K562 (cell line): ENCODE measurements around the gene CPTP. TPM values are rescaled to one million over a fixed set of nuclear protein-coding genes. Genes with fewer than 3 reads are reported as not detected.
A peak's percentile ranks its signal among the peaks of the same experiment; 100 is the strongest.

Experiments
- CBX1 ChIP-seq: sonication (generic); IDR thresholded peaks from 2 replicates; pipeline ENCODE4 v1.6.1; 2016; ENCODE audit warnings: antibody characterized with exemption, low read depth, mild to moderate bottlenecking
- CCAR2 ChIP-seq: fragments of 200-400 bp; formaldehyde crosslinking; IDR thresholded peaks from 2 replicates; pipeline ENCODE4 v1.6.1; 2017; ENCODE audit warnings: mild to moderate bottlenecking, low read depth, low read length
- CLOCK ChIP-seq: fragments of 250-450 bp; sonication (Bioruptor Pico); IDR thresholded peaks from 2 replicates; pipeline ENCODE4 v1.4.0; 2020; ENCODE audit warnings: mild to moderate bottlenecking, moderate library complexity, borderline replicate concordance
- CTCF ChIP-seq, 3 experiments: IDR thresholded peaks in 2 of 3; conservative IDR thresholded peaks in 1 of 3; 2 replicates each; pipeline ENCODE4 v1.5.1; 2011 to 2012; ENCODE audit warnings: low read length in 3 of 3, mild to moderate bottlenecking in 3 of 3, control low read depth in 2 of 3, improper control_type of control experiment in 1 of 3, inconsistent platforms in 1 of 3, low read depth in 1 of 3, mixed read lengths in 1 of 3, moderate library complexity in 1 of 3; ENCODE audit not compliant: insufficient read depth in 2 of 3
- FOXA1 ChIP-seq: fragments of 450-650 bp; IDR thresholded peaks from 2 replicates; pipeline ENCODE4 v1.6.1; 2016; ENCODE audit warnings: mild to moderate bottlenecking, borderline replicate concordance
- FOXJ3 ChIP-seq: sonication (generic); formaldehyde crosslinking; IDR thresholded peaks from 2 replicates; pipeline ENCODE4 v1.4.0; 2020; ENCODE audit warnings: mild to moderate bottlenecking, missing genetic modification reagents
- FUS ChIP-seq: fragments of 200-400 bp; formaldehyde crosslinking; optimal IDR thresholded peaks from 2 replicates; pipeline ENCODE3; 2017; ENCODE audit warnings: low read depth, low read length
- HSF4 ChIP-seq: fragments of 250-450 bp; sonication (Bioruptor Pico); IDR thresholded peaks from 2 replicates; pipeline ENCODE4 v2.1.2; 2022; ENCODE audit warnings: mild to moderate bottlenecking, moderate library complexity, borderline replicate concordance
- ILK ChIP-seq: fragments of 450-650 bp; IDR thresholded peaks from 2 replicates; pipeline ENCODE4 v1.6.1; 2016; ENCODE audit warnings: missing genetic modification characterization, low read depth, mild to moderate bottlenecking, missing compliant biosample characterization, moderate library complexity, borderline replicate concordance
- KDM2B ChIP-seq: fragments of 250-450 bp; sonication (Bioruptor Pico); IDR thresholded peaks from 2 replicates; pipeline ENCODE4 v1.8.0; 2021; ENCODE audit warnings: mild to moderate bottlenecking, moderate library complexity
- POLR2G ChIP-seq: fragments of 200-400 bp; formaldehyde crosslinking; IDR thresholded peaks from 2 replicates; pipeline ENCODE4 v1.6.1; 2017; ENCODE audit warnings: low read depth, mild to moderate bottlenecking, antibody characterized with exemption, low read length, moderate library complexity
- POLR3A ChIP-seq: IDR thresholded peaks from 2 replicates; pipeline ENCODE4 v1.6.1; 2011; ENCODE audit warnings: borderline replicate concordance, mild to moderate bottlenecking, moderate library complexity; ENCODE audit not compliant: insufficient read length, insufficient read depth; ENCODE audit errors: extremely low read depth
- RFX1 ChIP-seq: fragments of 450-650 bp; IDR thresholded peaks from 2 replicates; pipeline ENCODE4 v1.6.1; 2016; ENCODE audit warnings: mild to moderate bottlenecking, moderate library complexity
- RNF219 ChIP-seq: fragments of 250-450 bp; sonication (Bioruptor Pico); IDR thresholded peaks from 2 replicates; pipeline ENCODE4 v1.5.0; 2022; ENCODE audit warnings: mild to moderate bottlenecking
- SOX6 ChIP-seq: fragments of 450-650 bp; IDR thresholded peaks from 2 replicates; pipeline ENCODE4 v1.6.1; 2014; ENCODE audit warnings: mild to moderate bottlenecking
- SREBF2 ChIP-seq: sonication (generic); formaldehyde crosslinking; IDR thresholded peaks from 2 replicates; pipeline ENCODE4 v1.4.0; 2020; ENCODE audit warnings: mild to moderate bottlenecking, missing genetic modification reagents
- TGIF2 ChIP-seq: sonication (generic); formaldehyde crosslinking; IDR thresholded peaks from 2 replicates; pipeline ENCODE4 v1.8.1; 2022; ENCODE audit warnings: mild to moderate bottlenecking, missing genetic modification reagents, moderate library complexity
- THRB ChIP-seq: fragments of 450-650 bp; formaldehyde crosslinking; conservative IDR thresholded peaks from 2 replicates; pipeline ENCODE4 v1.4.0; 2022; ENCODE audit warnings: mild to moderate bottlenecking, missing genetic modification characterization
- ZFP30 ChIP-seq: fragments of 250-450 bp; sonication (Bioruptor Pico); IDR thresholded peaks from 2 replicates; pipeline ENCODE4 v1.8.0; 2022; ENCODE audit warnings: moderate library complexity, mild to moderate bottlenecking, inconsistent platforms, borderline replicate concordance
- ZNF134 ChIP-seq: fragments of 250-450 bp; sonication (Bioruptor Pico); conservative IDR thresholded peaks from 2 replicates; pipeline ENCODE4 v1.4.0; 2020
- ZNF436 ChIP-seq: fragments of 250-450, 450-650 bp; sonication (Bioruptor Pico); formaldehyde crosslinking; IDR thresholded peaks from 2 replicates; pipeline ENCODE4 v1.7.0; 2020; ENCODE audit warnings: mild to moderate bottlenecking
- ZNF583 ChIP-seq: fragments of 250-450 bp; sonication (Bioruptor Pico); IDR thresholded peaks from 2 replicates; pipeline ENCODE4 v1.4.0; 2020
- polyA plus RNA-seq, 8 experiments: library from polyadenylated mRNA; depleted of rRNA in 4 of 8; stranded (reverse) in 5 of 8; unstranded in 3 of 8; fragments of >200 nt; fragmentation: Nextera tagmentation in 2 of 8; fragmentation: Illumina TruSeq in 1 of 8; extraction: Ambion mirVana in 2 of 8; extraction: Trizol in 1 of 8; gene quantifications; 2 replicates each; pipeline versions ENCODE4 v1.2.1 to v1.2.3, GENCODE V29; 2011 to 2014; ENCODE audit warnings: inconsistent platforms in 1 of 8, missing spikeins in 1 of 8
- total RNA-seq, 7 experiments: library from RNA; depleted of rRNA in 6 of 7; stranded (reverse); fragments of >200 nt in 6 of 7; fragmentation: Illumina TruSeq in 2 of 7; extraction: Trizol in 2 of 7; gene quantifications; 2 replicates each; pipeline versions ENCODE4 v1.2.1 to v1.2.3, GENCODE V29; 2011 to 2021; ENCODE audit warnings: low replicate concordance in 1 of 7

CPTP gene
- total and polyA plus RNA-seq, 9 of the 15 experiments (the other 6 are each of a cell fraction or from before 2014, with no cell fraction given): 0.11 to 25.8 (median 3.5) TPM

- peak; percentile 66 for TF ChIP-seq POLR2G
- no peak for TF ChIP-seq ZNF436 (CRISPR knock-in tag)
- no peak for TF ChIP-seq ILK
- no peak for TF ChIP-seq CBX1
- no peak for TF ChIP-seq ZFP30 (CRISPR knock-in tag)
- TF ChIP-seq CCAR2: no peak
- TF ChIP-seq CLOCK (CRISPR knock-in tag): no peak
- no peak for TF ChIP-seq FOXJ3 (CRISPR knock-in tag)
- TF ChIP-seq ZNF583 (CRISPR knock-in tag): 0 out of 2 replicates have a peak, but pooled peaks have one; percentile 36
- no peak for TF ChIP-seq SOX6
- TF ChIP-seq THRB (CRISPR knock-in tag): no peak
- TF ChIP-seq FUS: no peak
- TF ChIP-seq HSF4 (CRISPR knock-in tag): no peak
- no peak for TF ChIP-seq TGIF2 (CRISPR knock-in tag)
- no peak for TF ChIP-seq CTCF (IDR thresholded peaks at IDR 0.05 in 2 of 3, conservative IDR thresholded peaks at IDR 0.05 in 1 of 3; ENCODE audit: insufficient read depth in 2 of 3, low read depth in 1 of 3, low read length in 3 of 3)
- TF ChIP-seq KDM2B (CRISPR knock-in tag): peak; percentile 95
- TF ChIP-seq POLR3A: no peak
- no peak for TF ChIP-seq SREBF2
- TF ChIP-seq ZNF134 (CRISPR knock-in tag): no peak
- no peak for TF ChIP-seq FOXA1
- TF ChIP-seq RNF219 (CRISPR knock-in tag): no peak
- TF ChIP-seq RFX1: no peak
Measured at GRCh38 chr1:1308756-1309250, 15.8 kb upstream of the CPTP start (continued).
